GM18870 (cell line): ENCODE results near the gene PARP12.

Experiments
- ATAC-seq: cut with Tn5 transposase; IDR thresholded peaks from one replicate; pipeline ENCODE4 v1.9.1; 2021; ENCODE audit warnings: moderate library complexity; ENCODE audit not compliant: unreplicated experiment

PARP12 gene

GRCh38 chr7:140036224-140036962 is 26.4 kb downstream of the PARP12 start:
- no peak for ATAC-seq

- no peak for ATAC-seq
Observed at GRCh38 chr7:140035400-140036223, 27.1 kb downstream of the PARP12 start.

GRCh38 chr7:140034421-140034820 is 28.3 kb downstream of the PARP12 start:
- ATAC-seq, result no peak

GRCh38 chr7:140033779-140034363 is 28.9 kb downstream of the PARP12 start:
- ATAC-seq, result no peak

- no peak for ATAC-seq
Observed at GRCh38 chr7:140033036-140033435, 29.7 kb downstream of the PARP12 start.

- ATAC-seq, result no peak
Observed at GRCh38 chr7:140031364-140031763, 31.4 kb downstream of the PARP12 start.

GRCh38 chr7:140029072-140029471 is 33.7 kb downstream of the PARP12 start:
- ATAC-seq, result no peak

GRCh38 chr7:140028311-140028710 is 34.4 kb downstream of the PARP12 start:
- no peak for ATAC-seq

GRCh38 chr7:140027858-140028257 is 34.9 kb downstream of the PARP12 start:
- ATAC-seq, result no peak

GRCh38 chr7:140026935-140027334 is 35.8 kb downstream of the PARP12 start:
- ATAC-seq, result no peak

GRCh38 chr7:140025814-140026433 is 36.8 kb downstream of the PARP12 start:
- ATAC-seq, result no peak

- ATAC-seq, result no peak
Observed at GRCh38 chr7:140025241-140025640, 37.5 kb downstream of the PARP12 start.

- no peak for ATAC-seq
Observed at GRCh38 chr7:140024585-140024984, 38.2 kb downstream of the PARP12 start.

- no peak for ATAC-seq
Observed at GRCh38 chr7:140023728-140024127, 39.0 kb downstream of the PARP12 start.

- no peak for ATAC-seq
Observed at GRCh38 chr7:140022582-140023211, 40.1 kb downstream of the PARP12 start.

- no peak for ATAC-seq
Observed at GRCh38 chr7:140021603-140022002, 41.1 kb downstream of the PARP12 start.

- no peak for ATAC-seq
Observed at GRCh38 chr7:140019606-140020005, 43.1 kb downstream of the PARP12 start.

GRCh38 chr7:140019172-140019571 is 43.6 kb downstream of the PARP12 start:
- ATAC-seq, result no peak

- ATAC-seq, result no peak
Observed at GRCh38 chr7:140018125-140019043, 44.4 kb downstream of the PARP12 start.

GRCh38 chr7:140017543-140017942 is 45.2 kb downstream of the PARP12 start:
- no peak for ATAC-seq
